HepG2 (cell line): ENCODE data around the gene GJE1. TPM values are rescaled to one million over a fixed set of nuclear protein-coding genes. Genes with fewer than 3 reads are reported as not detected.

Experiments used
- ATAC-seq: fragments of 200-7000 bp; cut with Tn5 transposase; 3 replicates; pipeline ENCODE4 v1.9.1; 2020; ENCODE audit warnings: mild to moderate bottlenecking, moderate library complexity
- BruUV-seq: library from RNA; stranded (reverse); fragments of 400-500 nt; replicated peaks from 2 replicates; lab custom pipeline; 2021; lab: Mats Ljungman, UMichigan
- CTCF ChIA-PET: fragments of 300-600 bp; formaldehyde crosslinking; extraction: SDS; loops from one replicate; lab custom pipeline; 2021; ENCODE audit warnings: low total read pairs, inconsistent platforms, low intra/inter-chr PET ratio; lab: Yijun Ruan, JAX
- POLR2A ChIA-PET: fragments of 350-600 bp; sonication (Branson Sonifier 250); formaldehyde crosslinking; loops from one replicate; lab custom pipeline; 2020; ENCODE audit warnings: antibody characterized with exemption, inconsistent platforms; lab: Yijun Ruan, JAX
- DNase-seq: peaks from one replicate; pipeline ENCODE4 v3.0.0-alpha.2; 2015; ENCODE audit warnings: low spot score
- FAIRE-seq: peaks from 3 replicates; lab custom pipeline; 2011; peaks lifted over from hg19 to GRCh38; lab: Jason Lieb, UNC
- H2AFZ ChIP-seq: one replicate; pipeline ENCODE4 v1.6.1; 2011; ENCODE audit warnings: low read length, inconsistent platforms
- H3K27ac ChIP-seq: fragments of 300-600 bp; 3 replicates; pipeline ENCODE4 v1.8.0; 2011; ENCODE audit warnings: mixed run types, mild to moderate bottlenecking, mixed read lengths, low read length, inconsistent platforms; ENCODE audit not compliant: insufficient read depth; ENCODE audit errors: extremely low read length
- H3K27me3 ChIP-seq, 2 experiments: fragments of 200-600 bp in 1 of 2; 2 replicates in 1 of 2; 3 replicates in 1 of 2; pipeline versions ENCODE4 v1.6.0 to v1.8.0; 2011; ENCODE audit warnings: low read length in 2 of 2, mild to moderate bottlenecking in 2 of 2, moderate library complexity in 2 of 2, inconsistent platforms in 1 of 2; ENCODE audit not compliant: insufficient read depth in 2 of 2, control insufficient read depth in 1 of 2
- H3K36me3 ChIP-seq, 2 experiments: fragments of 200-600 bp in 1 of 2; replicated peaks in 1 of 2; 2 replicates in 1 of 2; 3 replicates in 1 of 2; pipeline versions ENCODE4 v1.5.1 to v1.8.0; 2011; ENCODE audit warnings: low read length in 2 of 2, inconsistent platforms in 1 of 2; ENCODE audit not compliant: insufficient read depth in 2 of 2, control insufficient read depth in 1 of 2
- H3K4me1 ChIP-seq: 2 replicates; pipeline ENCODE4 v1.5.1; 2012; ENCODE audit warnings: low read length, inconsistent platforms; ENCODE audit not compliant: insufficient read depth
- H3K4me2 ChIP-seq: 2 replicates; pipeline ENCODE4 v1.6.0; 2011; ENCODE audit warnings: low read depth, low read length, inconsistent platforms
- H3K4me3 ChIP-seq, 3 experiments: fragments of 200-600 bp in 1 of 3; sonication (generic), shearing (Covaris generic) in 1 of 3; replicated peaks in 1 of 3; 2 replicates each; pipeline ENCODE4 v1.5.1; 2011 to 2016; ENCODE audit warnings: low read length in 3 of 3, inconsistent platforms in 2 of 3, low read depth in 2 of 3, mild to moderate bottlenecking in 2 of 3, control low read depth in 1 of 3, mixed read lengths in 1 of 3; ENCODE audit not compliant: insufficient read depth in 1 of 3
- H3K79me2 ChIP-seq: one replicate; pipeline ENCODE4 v1.6.1; 2011; ENCODE audit warnings: low read length, inconsistent platforms; ENCODE audit not compliant: insufficient read depth
- H3K9ac ChIP-seq: 2 replicates; pipeline ENCODE4 v1.6.0; 2011; ENCODE audit warnings: mild to moderate bottlenecking, low read depth, low read length, inconsistent platforms; ENCODE audit not compliant: insufficient read depth
- H3K9me3 ChIP-seq: 2 replicates; pipeline ENCODE4 v1.5.1; 2012; ENCODE audit warnings: mild to moderate bottlenecking, low read length
- H4K20me1 ChIP-seq: 2 replicates; pipeline ENCODE4 v1.6.0; 2011; ENCODE audit warnings: inconsistent platforms, mild to moderate bottlenecking, low read length, moderate library complexity; ENCODE audit not compliant: insufficient read depth
- BCL6 ChIP-seq: IDR thresholded peaks from 2 replicates; pipeline ENCODE4 v1.6.1; 2016; ENCODE audit warnings: missing genetic modification reagents, missing compliant biosample characterization
- HHEX ChIP-seq: IDR thresholded peaks from 2 replicates; pipeline ENCODE4 v1.6.1; 2016; ENCODE audit warnings: control low read depth
- MYC ChIP-seq: sonication (generic); formaldehyde crosslinking; IDR thresholded peaks from 2 replicates; pipeline ENCODE4 v1.9.0; 2021; ENCODE audit warnings: missing genetic modification reagents, borderline replicate concordance
- NCOA5 ChIP-seq: sonication (generic); formaldehyde crosslinking; IDR thresholded peaks from 2 replicates; pipeline ENCODE4 v1.4.0; 2020; ENCODE audit warnings: missing genetic modification reagents
- PAF1 ChIP-seq: IDR thresholded peaks from 2 replicates; pipeline ENCODE4 v1.6.1; 2016; ENCODE audit warnings: missing genetic modification reagents, missing compliant biosample characterization
- TBP ChIP-seq: sonication (generic); formaldehyde crosslinking; IDR thresholded peaks from 2 replicates; pipeline ENCODE4 v1.5.0; 2020; ENCODE audit warnings: missing genetic modification reagents
- ZFP36 ChIP-seq: fragments of 150-350 bp; IDR thresholded peaks from 2 replicates; pipeline ENCODE4 v1.6.1; 2018; ENCODE audit warnings: borderline replicate concordance, low read length, low read depth; ENCODE audit not compliant: partially characterized antibody
- ZNF30 ChIP-seq: sonication (generic); formaldehyde crosslinking; IDR thresholded peaks from 2 replicates; pipeline ENCODE4 v1.5.0; 2020; ENCODE audit warnings: mild to moderate bottlenecking, missing genetic modification reagents
- ZNF598 ChIP-seq: sonication (generic); formaldehyde crosslinking; IDR thresholded peaks from 2 replicates; pipeline ENCODE4 v1.5.1; 2020; ENCODE audit warnings: mild to moderate bottlenecking, missing genetic modification reagents, borderline replicate concordance
- ZNF660 ChIP-seq: sonication (generic); formaldehyde crosslinking; IDR thresholded peaks from 2 replicates; pipeline ENCODE4 v1.5.1; 2020; ENCODE audit warnings: mild to moderate bottlenecking, low read depth, missing genetic modification reagents, borderline replicate concordance
- WGBS: methylation state at CpG from one replicate; pipeline ENCODE4 v1.1.6; 2017; ENCODE audit warnings: low lambda C conversion rate; 5-methylcytosine and 5-hydroxymethylcytosine counted together
- in situ Hi-C: cut with HindIII; loops from 2 replicates; pipeline ENCODE4 v1.10.0; 2017; ENCODE audit warnings: low pct_unique_long_range_greater_than_20kb; ENCODE audit not compliant: extremely low pct_ligation_motif_present
- intact Hi-C: fragments of 100-400 bp; cut with micrococcal nuclease; formaldehyde crosslinking; loops from one replicate; pipeline ENCODE4 v1.10.0; 2022; ENCODE audit not compliant: unreplicated experiment
- polyA plus RNA-seq, 8 experiments: library from polyadenylated mRNA; depleted of rRNA in 3 of 8; stranded (reverse) in 7 of 8; unstranded in 1 of 8; fragments of >200 nt; fragmentation: Illumina TruSeq in 4 of 8; extraction: Trizol in 4 of 8; gene quantifications; 2 replicates each; pipeline versions ENCODE4 v1.2.1 to v1.2.3, GENCODE V29; 2011 to 2016; ENCODE audit warnings: low read depth in 4 of 8, missing spikeins in 1 of 8, mixed read lengths in 1 of 8; ENCODE audit not compliant: insufficient read depth in 1 of 8
- total RNA-seq, 5 experiments: library from RNA; depleted of rRNA; stranded (reverse); fragments of >200 nt; fragmentation: Illumina TruSeq; extraction: Trizol; gene quantifications; 2 replicates each; pipeline ENCODE4 v1.2.3, GENCODE V29; 2016; ENCODE audit warnings: low read depth in 1 of 5
- TF ChIP-seq, protein P1 (sequence below), 2 experiments: sonication (generic) in 1 of 2; formaldehyde crosslinking in 1 of 2; IDR thresholded peaks; 2 replicates each; pipeline versions ENCODE4 v1.4.0 to v1.6.1; 2016 to 2020; ENCODE audit warnings: borderline replicate concordance in 1 of 2, low read depth in 1 of 2, mild to moderate bottlenecking in 1 of 2, missing genetic modification reagents in 1 of 2
- TF ChIP-seq, protein P2 (sequence below), 2 experiments: sonication (generic) in 1 of 2; formaldehyde crosslinking in 1 of 2; IDR thresholded peaks; 2 replicates each; pipeline versions ENCODE4 v1.5.1 to v1.6.1; 2011 to 2020; ENCODE audit warnings: borderline replicate concordance in 1 of 2, low read depth in 1 of 2, low read length in 1 of 2, mild to moderate bottlenecking in 1 of 2, missing genetic modification reagents in 1 of 2, moderate library complexity in 1 of 2
- TF ChIP-seq, protein P3 (sequence below): sonication (generic); formaldehyde crosslinking; IDR thresholded peaks from 2 replicates; pipeline ENCODE4 v1.8.1; 2023; ENCODE audit warnings: mild to moderate bottlenecking, missing genetic modification reagents

Gene GJE1
- total and polyA plus RNA-seq, 2 of the 13 experiments (the other 11 are each of a cell fraction or from before 2014, with no cell fraction given): not detected

DNA sequence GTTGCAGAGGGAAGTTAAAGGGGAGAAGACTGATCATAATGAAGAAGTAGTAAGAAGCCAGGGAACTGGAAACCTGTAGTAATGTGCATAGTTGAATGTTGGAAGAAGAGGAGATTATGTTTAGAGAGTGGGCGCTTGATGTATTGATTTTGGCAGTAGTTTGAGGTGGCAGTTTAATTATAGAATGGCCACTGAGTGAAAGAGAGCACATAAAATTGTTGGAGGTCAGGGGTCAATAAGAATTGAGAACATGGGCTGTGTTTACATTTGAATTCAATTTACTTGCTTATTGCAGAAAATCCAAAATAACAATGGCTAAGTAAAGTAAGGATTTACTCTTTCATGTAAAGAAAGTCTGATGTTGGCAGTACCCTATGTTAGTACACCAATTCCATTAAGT lies 30.1 kb downstream of the GJE1 start (continued):
- TF ChIP-seq, protein P1, sequence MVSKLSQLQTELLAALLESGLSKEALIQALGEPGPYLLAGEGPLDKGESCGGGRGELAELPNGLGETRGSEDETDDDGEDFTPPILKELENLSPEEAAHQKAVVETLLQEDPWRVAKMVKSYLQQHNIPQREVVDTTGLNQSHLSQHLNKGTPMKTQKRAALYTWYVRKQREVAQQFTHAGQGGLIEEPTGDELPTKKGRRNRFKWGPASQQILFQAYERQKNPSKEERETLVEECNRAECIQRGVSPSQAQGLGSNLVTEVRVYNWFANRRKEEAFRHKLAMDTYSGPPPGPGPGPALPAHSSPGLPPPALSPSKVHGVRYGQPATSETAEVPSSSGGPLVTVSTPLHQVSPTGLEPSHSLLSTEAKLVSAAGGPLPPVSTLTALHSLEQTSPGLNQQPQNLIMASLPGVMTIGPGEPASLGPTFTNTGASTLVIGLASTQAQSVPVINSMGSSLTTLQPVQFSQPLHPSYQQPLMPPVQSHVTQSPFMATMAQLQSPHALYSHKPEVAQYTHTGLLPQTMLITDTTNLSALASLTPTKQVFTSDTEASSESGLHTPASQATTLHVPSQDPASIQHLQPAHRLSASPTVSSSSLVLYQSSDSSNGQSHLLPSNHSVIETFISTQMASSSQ (IDR thresholded peaks at IDR 0.05; ENCODE audit: low read depth): no peak
- TF ChIP-seq, protein P1 (CRISPR knock-in tag; IDR thresholded peaks at IDR 0.05; ENCODE audit: borderline replicate concordance): no peak

DNA sequence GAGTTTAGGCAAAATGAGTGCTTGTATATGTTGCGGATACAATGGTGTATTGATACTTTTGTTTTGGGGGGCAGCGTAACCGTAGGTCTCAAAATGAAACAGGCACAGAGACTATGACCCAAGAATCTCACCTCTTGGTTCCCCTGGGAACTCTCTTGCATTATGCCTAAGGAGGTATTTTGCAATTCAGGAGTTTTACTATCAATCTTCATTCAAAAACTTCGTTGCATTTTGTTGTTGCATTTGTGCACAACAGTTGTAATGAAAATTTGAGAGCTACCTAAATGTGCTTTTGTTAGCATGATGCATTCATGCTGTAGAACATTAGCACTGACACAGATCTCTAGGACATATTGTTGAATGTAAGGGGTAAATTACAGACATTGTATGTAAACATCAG lies 32.5 kb downstream of the GJE1 start:
- Histone ChIP-seq H3K36me3 (peaks cover 8 to 26% of the 10 kb centered on the region in 2 experiments), H3K9me3 (no peaks in the 10 kb centered on the region), H3K4me1 (no peaks in the 10 kb centered on the region), H3K79me2 (peaks cover 53% of the 10 kb centered on the region), H2AFZ (no peak overlapping the region), H3K4me3 (no peak overlapping the region), H3K9ac (no peak overlapping the region), H3K27ac (no peak overlapping the region), H3K27me3 (no peaks in the 10 kb centered on the region), H3K4me2 (no peak overlapping the region), H4K20me1 (0 out of 2 replicates have a peak, but pooled peaks cover 3% of the 10 kb centered on the region)
- ATAC-seq (no peak), FAIRE-seq (no peak), DNase-seq (no peak)
- CTCF ChIA-PET: no interaction called here
- over 99% methylated on average over 4 of the region's 4 CpGs for WGBS
- POLR2A ChIA-PET: interaction anchor here (1.2 kb wide), 1 partner anchor 18 kb away, joined by 3 read pairs; the partner anchor contains the start of genes NMBR and VTA1
- intact Hi-C loops (no loop called here), in situ Hi-C loops (loop anchor here (10.0 kb wide), 1 partner anchor 220 kb away; no protein-coding TSS in a partner anchor)
- BruUV-seq: no TSS peak
- TF ChIP-seq PAF1 (CRISPR knock-in tag) (no peak), ZFP36 (no peak), HHEX (no peak), NCOA5 (CRISPR knock-in tag) (no peak), TBP (no peak), BCL6 (CRISPR knock-in tag) (no peak), ZNF660 (no peak), MYC (CRISPR knock-in tag) (no peak), ZNF30 (CRISPR knock-in tag) (no peak), ZNF598 (no peak)
- TF ChIP-seq, protein P2, sequence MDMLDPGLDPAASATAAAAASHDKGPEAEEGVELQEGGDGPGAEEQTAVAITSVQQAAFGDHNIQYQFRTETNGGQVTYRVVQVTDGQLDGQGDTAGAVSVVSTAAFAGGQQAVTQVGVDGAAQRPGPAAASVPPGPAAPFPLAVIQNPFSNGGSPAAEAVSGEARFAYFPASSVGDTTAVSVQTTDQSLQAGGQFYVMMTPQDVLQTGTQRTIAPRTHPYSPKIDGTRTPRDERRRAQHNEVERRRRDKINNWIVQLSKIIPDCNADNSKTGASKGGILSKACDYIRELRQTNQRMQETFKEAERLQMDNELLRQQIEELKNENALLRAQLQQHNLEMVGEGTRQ (IDR thresholded peaks at IDR 0.05; ENCODE audit: low read depth, low read length): no peak
- TF ChIP-seq, protein P2 (CRISPR knock-in tag; IDR thresholded peaks at IDR 0.05; ENCODE audit: borderline replicate concordance): no peak
- TF ChIP-seq, protein P3, sequence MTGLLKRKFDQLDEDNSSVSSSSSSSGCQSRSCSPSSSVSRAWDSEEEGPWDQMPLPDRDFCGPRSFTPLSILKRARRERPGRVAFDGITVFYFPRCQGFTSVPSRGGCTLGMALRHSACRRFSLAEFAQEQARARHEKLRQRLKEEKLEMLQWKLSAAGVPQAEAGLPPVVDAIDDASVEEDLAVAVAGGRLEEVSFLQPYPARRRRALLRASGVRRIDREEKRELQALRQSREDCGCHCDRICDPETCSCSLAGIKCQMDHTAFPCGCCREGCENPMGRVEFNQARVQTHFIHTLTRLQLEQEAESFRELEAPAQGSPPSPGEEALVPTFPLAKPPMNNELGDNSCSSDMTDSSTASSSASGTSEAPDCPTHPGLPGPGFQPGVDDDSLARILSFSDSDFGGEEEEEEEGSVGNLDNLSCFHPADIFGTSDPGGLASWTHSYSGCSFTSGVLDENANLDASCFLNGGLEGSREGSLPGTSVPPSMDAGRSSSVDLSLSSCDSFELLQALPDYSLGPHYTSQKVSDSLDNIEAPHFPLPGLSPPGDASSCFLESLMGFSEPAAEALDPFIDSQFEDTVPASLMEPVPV: no peak
